HG03066 (cell line): ENCODE results near the gene ARPC1B.
A peak's percentile ranks its signal among the peaks of the same experiment; 100 is the strongest.
"Not testable (repeated sequence)": the region's sequence is repeated elsewhere in the genome, so short reads cannot be mapped to it uniquely, and the experiment has no call there.

ENCODE experiments used
- ATAC-seq: cut with Tn5 transposase; IDR thresholded peaks from one replicate; pipeline ENCODE4 v1.9.1; 2021; ENCODE audit warnings: low read depth; ENCODE audit not compliant: unreplicated experiment

The ARPC1B gene

DNA sequence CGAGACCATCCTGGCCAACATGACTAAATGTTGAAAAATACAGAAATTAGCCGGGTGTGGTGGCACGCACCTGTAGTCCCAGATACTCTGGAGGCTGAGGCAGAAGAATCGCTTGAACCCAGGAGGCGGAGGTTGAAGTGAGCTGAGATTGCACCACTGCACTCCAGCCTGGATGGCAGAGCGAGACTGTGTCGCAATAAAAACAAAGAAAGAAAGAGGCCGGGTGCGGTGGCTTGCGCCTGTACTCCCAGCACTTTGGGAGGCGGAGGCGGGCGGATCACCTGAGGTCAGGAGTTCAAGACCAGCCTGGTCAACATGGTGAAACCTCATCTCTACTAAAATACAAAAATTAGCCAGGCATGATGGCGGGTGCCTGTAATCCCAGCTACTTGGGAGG lies 12.7 kb downstream of the ARPC1B start:
- not testable (repeated sequence) for ATAC-seq

DNA sequence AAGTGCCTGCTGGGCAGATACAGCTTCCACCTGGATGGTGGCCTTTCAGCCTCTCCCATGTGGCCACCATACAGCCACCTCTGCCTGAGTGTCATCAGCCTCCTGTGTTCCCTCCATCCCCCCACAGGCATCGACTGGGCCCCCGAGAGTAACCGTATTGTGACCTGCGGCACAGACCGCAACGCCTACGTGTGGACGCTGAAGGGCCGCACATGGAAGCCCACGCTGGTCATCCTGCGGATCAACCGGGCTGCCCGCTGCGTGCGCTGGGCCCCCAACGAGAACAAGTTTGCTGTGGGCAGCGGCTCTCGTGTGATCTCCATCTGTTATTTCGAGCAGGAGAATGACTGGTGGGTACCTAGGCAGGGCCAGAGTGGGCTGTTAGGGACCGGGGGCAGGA lies 13.4 kb downstream of the ARPC1B start:
- no peak for ATAC-seq

DNA sequence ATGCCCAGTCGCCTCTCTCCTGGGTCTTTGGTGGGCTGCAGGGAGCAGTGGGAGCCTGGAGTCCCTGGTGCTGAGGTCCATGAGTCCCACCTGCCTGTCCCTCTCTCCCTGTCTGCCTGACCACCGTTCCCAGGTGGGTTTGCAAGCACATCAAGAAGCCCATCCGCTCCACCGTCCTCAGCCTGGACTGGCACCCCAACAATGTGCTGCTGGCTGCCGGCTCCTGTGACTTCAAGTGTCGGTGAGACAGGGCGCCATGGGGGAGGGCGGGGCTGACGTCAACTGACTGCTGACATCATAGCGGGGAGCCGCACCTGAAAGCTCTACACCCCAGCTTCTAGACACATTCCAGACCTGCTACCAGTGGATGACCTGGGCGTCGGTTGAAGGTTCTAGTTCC lies 15.2 kb downstream of the ARPC1B start:
- no peak for ATAC-seq

DNA sequence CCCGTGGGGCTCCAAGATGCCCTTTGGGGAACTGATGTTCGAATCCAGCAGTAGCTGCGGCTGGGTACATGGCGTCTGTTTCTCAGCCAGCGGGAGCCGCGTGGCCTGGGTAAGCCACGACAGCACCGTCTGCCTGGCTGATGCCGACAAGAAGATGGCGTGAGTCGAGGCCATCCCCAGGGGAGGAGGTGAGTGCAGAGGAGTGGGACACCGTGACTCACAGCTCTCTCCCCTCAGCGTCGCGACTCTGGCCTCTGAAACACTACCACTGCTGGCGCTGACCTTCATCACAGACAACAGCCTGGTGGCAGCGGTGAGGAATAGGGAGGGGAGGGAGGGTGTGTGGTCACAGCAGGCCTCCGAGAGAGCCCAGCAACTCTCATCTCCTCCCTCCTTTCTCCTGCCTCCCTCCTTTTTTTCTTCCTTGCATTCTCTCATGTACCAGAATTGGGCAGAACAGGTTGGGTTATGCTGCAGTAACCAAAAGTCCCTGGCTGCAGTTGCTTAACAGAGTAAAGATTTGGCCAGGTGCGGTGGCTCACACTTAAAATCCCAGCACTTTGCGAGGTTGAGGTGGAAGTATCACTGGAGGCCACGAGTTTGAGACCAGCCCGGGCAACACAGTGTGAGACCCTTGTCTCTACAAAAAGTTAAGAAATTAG lies 16.5 kb downstream of the ARPC1B start:
- ATAC-seq = no peak

DNA sequence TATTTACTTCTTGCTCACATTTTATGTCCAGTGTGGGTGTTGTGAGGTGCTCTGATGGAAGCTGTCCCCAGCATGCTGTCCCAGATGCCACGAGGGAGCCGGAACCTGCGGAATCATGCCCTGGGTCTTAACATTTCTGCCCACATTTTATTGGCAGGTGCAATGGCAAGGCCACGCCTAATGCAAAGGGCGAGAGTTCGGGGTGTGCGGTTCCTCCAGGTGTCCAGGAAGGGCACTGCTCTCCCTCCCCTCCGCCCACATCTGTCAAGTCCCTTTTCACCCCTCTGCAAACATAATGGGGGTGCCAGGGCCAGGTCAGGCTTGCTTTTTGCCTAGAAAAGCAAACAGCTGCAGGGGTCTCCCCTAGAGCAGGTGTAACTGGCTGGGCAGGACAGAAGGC lies 17.5 kb downstream of the ARPC1B start:
- no peak for ATAC-seq

DNA sequence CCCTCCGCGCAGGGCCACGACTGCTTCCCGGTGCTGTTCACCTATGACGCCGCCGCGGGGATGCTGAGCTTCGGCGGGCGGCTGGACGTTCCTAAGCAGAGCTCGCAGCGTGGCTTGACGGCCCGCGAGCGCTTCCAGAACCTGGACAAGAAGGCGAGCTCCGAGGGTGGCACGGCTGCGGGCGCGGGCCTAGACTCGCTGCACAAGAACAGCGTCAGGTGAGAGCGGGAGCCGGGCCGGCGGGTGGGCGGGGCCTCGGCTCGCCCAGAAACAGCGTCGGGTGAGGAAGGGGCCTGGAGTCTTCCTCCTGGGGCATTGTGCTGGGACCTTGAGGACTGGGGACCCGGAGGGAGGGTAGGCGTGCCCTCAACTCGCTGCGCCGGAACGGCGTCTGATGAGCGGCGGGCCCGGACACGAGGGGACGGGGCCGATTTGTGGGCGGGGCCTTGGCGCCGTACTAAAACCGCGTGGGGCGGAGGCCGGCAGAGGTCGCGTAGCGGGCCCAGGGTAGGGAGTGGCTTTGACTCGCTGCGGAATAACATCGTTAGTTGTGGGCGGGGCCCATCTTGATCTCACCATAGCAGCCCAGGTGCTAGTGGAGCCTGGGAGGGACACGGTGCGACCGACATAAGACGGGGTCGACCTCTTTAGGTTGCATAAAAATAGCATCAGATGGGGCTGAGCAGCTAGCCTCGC lies 18.3 kb downstream of the ARPC1B start:
- ATAC-seq = peak; percentile 51

GRCh38 chr7:99393355-99394187 lies 19.0 kb downstream of the ARPC1B start:
- peak; percentile 15 for ATAC-seq

- ATAC-seq = no peak
These were observed 19.6 kb downstream of the ARPC1B start for GRCh38 chr7:99394188-99394502.

GRCh38 chr7:99395616-99396327 lies 21.2 kb downstream of the ARPC1B start:
- ATAC-seq = no peak

DNA sequence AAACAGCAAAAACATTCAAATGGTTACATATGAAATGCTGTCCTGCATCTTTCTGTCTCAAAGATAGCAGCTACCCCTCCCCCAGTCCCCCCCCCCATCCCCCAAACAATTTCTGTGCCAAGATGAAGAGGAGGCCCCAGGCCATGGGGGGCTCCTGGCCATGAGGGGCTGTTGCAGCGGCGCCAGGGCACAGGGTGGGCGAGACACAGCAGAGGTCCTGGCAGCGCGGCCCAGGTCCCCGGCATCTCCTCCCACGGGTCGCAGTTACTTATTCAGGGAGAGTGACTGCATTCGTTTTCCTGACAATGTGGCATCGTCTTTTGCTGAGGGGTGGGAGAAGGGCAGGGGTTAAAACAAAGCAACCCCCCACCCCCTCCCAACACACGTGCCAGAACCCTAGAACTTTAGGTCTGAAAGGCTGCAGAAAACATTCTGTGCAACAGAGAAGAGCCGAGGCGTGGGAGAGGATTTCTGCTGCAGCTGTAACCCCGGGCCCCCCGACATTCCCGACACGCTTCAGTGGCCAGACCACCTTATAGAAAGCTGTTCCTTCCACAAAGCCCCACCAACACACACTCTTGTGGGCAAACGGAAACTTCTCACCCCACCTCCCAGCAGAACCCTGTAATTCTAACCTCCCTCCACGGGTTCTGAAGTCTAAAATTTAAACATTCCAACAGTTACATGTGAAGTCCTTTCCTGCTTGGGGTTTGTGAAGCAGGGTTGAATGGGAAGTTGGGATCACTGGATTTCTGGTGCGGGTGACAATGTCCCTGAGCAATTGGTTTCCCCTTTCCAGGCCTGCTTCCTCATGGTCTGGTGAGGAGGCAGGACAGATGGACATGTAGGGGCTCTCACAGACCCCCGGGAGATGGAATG lies 22.1 kb downstream of the ARPC1B start:
- no peak for ATAC-seq

DNA sequence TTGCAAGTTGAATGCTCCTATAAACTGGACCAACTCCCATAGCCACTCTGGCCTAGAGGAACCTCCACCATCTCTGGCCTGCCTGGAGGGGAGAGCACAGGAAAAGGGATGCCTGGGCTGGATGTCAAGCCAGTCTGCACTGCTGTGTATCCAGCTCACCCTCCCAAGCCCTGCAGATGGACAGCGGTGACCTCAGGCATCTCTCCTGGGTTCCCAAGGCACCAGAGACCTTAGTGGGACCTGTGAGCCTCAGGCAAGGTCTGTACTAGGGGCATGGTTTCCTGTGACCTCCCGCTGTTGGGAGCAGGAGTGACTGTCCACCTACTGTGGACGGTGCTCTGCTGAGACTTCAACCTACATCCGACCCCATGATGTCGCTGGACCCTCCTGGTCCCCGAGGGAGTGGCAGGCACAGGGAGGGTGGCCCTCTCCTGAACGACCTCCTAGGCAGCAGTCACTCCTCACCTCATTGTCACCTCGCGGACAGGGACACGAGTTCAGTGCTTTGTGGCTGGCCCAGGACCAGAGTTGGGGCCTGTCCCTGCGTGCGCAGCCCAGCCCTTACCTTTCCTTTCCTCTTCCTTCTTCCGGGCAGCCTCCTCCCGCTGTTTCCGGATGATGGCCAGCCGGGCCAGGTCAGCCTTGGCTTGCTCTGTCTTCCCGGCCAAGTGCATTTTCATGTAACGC lies 22.9 kb downstream of the ARPC1B start:
- ATAC-seq = no peak

DNA sequence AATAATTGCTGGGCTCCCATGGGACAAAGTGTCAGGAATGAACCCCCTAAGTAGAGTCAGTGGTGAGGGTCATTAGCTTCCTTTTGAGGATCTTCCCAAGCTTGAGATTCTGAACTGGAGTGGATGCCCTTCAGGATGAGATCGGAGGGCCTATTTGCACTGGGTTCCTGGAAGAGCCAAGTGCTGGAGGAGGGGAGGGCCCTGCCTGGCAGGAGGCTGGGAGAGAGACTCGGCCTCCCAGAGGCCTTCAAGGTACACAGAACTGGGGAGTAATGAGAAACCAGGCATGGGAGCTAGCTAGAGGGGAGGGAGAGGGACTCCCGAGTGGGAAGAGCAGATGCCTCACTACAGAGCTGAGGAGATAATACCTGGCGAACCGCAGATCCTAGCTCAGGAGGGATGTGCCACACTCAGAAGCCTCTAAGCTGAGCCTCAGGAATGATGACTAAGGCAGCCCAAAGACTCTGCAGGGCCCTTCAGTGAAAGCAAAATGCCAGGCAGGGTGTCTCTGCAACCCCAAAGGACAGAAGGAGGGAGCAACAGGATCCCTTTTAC lies 24.4 kb downstream of the ARPC1B start:
- ATAC-seq = no peak

DNA sequence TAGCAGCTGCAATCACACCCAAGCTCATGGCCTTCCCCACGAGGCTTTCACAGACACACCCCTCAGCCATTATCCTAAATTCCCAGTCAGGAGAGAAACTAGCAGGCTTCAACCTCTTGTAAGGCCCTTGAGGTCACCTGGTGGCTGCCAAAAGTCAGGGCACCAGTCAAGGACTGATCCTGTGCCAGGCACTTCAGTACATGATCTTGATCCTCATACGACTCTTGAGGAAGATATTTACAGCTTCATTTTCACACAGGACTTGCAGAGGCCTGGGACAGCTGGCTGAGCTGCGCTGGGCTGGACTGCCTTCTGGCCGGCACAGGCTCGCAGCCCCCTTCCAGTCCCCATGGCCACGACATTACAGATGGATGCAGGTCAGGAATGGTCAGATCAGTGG lies 25.1 kb downstream of the ARPC1B start:
- no peak for ATAC-seq

DNA sequence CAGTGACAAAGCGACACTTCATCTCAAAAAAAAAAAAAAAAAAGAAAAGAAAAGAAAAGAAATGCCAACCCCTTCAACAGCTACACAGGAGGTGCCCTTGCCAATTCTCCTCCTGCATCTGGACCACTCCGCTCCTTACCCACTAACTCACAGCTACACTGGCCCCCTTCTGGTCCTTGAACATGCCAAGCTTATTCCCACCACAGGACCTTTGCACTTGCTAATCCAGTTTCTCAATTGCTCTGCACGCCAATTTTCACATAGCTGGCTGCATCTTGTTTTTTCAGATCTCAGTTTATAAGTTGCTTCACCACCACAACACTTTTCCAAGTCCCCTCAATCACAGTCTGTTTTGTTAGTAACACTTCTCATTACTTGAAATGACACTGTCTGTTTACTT lies 28.3 kb downstream of the ARPC1B start:
- no peak for ATAC-seq

DNA sequence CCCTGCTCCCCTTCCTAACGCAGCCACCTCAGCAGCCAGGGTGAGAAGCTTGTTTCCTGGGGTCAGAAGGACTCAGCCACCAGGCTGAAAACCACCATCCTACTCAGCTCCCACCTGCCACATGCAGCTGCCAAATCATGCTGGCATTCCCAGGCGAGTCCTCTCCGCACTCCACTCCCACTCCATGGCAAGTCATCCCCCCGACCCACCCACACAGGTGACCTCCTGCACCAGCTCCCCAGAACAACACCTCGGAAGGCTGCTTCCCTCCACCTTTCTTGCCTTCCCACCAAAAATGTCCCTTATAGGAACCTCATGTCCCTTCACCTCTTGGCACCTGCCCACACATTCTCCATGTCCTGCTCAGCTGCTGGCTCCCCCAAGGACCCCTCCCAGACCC lies 29.2 kb downstream of the ARPC1B start:
- ATAC-seq = no peak

DNA sequence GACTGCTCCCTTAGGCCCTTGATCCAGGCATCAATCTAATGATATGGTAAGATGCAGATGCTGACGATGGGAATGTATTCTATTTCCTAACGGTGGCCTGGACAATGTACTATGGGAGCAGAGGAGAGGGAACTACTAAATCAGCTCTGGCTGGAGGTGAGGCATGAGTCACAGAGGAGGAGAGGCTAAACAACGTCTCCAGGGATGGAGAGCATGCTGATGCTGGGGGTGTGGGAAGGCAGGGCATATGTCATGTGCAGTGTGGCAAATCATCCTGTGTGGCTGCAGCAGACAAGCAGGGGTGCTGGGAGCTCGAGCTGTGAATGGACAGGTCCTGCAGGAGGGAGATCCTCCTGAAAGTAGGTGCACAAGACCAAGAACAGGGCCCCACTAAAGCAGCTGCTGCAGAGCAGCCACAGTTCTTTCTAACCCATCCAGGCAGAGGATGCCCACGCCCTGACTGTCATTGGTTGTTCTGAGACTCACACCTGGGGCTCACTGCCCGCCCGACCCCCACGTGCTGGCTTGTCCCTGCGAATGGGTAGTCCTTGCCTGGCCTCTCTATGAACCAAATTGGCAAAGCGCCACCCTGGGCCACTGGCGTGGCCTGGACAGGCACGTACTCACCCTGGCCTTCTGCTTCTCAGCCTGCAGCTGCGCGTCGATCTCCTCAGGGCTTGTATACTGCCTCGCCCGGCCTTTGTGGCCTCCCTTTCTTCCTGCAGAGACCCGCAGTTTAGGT lies 29.9 kb downstream of the ARPC1B start:
- ATAC-seq = no peak

DNA sequence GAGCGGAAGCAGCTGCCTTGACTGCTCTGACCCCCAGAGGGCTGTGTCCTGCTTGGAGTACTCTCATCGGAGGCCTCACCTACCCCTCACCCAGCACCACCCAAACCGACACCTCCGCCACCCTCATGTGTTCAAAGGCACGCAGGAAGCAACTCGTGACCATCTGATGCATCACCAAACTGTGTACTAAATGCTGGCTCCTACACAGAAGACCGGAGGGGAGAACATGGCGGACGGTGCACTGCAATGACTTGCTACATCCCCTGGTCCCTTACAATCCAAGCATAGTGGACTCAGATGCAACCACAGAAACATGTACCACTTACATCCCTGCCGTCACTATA lies 30.4 kb downstream of the ARPC1B start:
- ATAC-seq = no peak

DNA sequence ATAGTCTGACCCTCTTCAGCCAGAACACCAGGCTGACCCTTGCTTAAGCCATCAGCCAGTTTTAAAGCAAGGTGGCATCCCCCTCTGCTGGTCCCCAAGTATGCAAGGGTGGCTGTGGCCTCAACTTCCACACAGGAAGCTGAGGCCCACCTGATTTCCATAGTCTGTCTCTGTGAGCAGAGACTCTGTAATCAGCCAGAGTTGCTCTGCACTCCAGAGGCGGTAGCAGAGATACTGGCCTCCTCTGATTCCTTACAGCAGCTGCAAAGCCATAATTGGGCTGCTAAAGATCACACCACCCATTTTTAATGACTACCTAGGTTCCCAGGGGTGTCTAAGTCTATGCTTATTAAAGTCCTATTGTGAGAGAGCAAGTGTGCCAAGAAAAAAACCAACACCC lies 32.0 kb downstream of the ARPC1B start:
- ATAC-seq = no peak

DNA sequence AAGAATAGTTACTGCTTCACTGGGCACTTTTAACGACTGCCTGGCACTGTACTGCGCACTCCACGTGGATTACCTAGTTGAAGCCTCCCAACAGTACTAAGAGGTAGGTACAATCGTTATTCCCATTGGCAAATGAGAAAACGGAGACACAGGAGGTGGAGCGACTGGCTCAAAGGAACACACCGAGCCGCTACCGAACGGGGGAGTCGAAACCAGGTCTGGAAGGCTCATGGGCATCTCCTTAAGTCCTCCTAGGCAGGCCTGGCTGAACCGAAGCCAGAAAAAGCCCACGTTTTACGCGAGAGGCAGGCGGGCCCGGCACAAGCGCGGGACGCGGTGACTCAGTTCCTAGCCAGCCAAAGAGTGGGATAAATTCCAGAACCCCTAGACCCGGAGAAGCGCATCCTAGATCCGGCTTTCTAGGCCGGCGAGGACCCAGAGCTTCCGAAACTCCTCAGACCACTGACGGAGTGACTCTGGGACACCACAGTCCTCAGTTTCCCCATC lies 33.4 kb downstream of the ARPC1B start:
- ATAC-seq = no peak
